Prostate gland (tissue), 2 donors: Measurements from ENCODE around the gene AIP.

Experiments used
- POLR2A ChIP-seq: fragments of 450-650 bp; IDR thresholded peaks from one replicate; pipeline ENCODE4 v1.6.1; 2016; ENCODE audit warnings: antibody characterized with exemption, mild to moderate bottlenecking
- POLR2AphosphoS5 ChIP-seq: sonication (generic); formaldehyde crosslinking; IDR thresholded peaks from one replicate; pipeline ENCODE4 v1.6.1; 2017; ENCODE audit warnings: antibody characterized with exemption
- TF ChIP-seq, protein P1 (sequence below), 4 experiments: fragments of 200-600 bp in 2 of 4; fragments of 450-650 bp in 2 of 4; sonication (generic) in 2 of 4; IDR thresholded peaks; 1 replicate in 3 of 4; 2 replicates in 1 of 4; pipeline ENCODE4 v1.5.1; 2016 to 2019; ENCODE audit warnings: antibody characterized with exemption in 4 of 4, mild to moderate bottlenecking in 2 of 4, moderate library complexity in 2 of 4

DNA sequence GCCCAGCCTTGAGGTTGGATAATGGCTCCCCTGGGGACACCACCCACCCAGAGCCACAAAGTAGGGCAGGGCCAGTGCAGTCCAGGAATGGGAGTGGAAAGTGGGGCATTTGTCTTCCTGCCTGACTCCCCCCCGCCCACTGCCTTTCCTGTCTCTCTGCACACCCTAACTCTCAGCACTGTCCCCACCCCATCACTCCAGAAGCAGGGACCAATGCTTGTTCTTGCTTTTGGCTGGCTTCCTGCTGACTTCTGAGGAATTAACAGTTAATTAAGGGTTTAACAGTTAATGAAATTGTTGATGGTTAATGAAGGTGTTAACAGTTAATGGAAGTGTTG, 17.6 kb downstream of the AIP start:
- TF ChIP-seq, protein P1, sequence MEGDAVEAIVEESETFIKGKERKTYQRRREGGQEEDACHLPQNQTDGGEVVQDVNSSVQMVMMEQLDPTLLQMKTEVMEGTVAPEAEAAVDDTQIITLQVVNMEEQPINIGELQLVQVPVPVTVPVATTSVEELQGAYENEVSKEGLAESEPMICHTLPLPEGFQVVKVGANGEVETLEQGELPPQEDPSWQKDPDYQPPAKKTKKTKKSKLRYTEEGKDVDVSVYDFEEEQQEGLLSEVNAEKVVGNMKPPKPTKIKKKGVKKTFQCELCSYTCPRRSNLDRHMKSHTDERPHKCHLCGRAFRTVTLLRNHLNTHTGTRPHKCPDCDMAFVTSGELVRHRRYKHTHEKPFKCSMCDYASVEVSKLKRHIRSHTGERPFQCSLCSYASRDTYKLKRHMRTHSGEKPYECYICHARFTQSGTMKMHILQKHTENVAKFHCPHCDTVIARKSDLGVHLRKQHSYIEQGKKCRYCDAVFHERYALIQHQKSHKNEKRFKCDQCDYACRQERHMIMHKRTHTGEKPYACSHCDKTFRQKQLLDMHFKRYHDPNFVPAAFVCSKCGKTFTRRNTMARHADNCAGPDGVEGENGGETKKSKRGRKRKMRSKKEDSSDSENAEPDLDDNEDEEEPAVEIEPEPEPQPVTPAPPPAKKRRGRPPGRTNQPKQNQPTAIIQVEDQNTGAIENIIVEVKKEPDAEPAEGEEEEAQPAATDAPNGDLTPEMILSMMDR (IDR thresholded peaks at IDR 0.05), result no peak
- TF ChIP-seq POLR2A (no peak), POLR2AphosphoS5 (no peak)
